ENCODE measurements around the gene RXRB.

Gene RXRB

GRCh38 chr6:33248932-33249731 is 48.7 kb upstream of the RXRB start (continued):
- TF ChIP-seq KLF8 (tag by site-specific recombination; IDR thresholded peaks at IDR 0.05): peak; percentile 36; the same call in 1 of the 2 replicates
- peak; percentile 80 for TF ChIP-seq ZFHX2 (tag by site-specific recombination; conservative IDR thresholded peaks at IDR 0.05)
- TF ChIP-seq ZNF621 (tag by site-specific recombination; IDR thresholded peaks at IDR 0.05): no peak
- no peak for TF ChIP-seq ZNF121 (tag by site-specific recombination; IDR thresholded peaks at IDR 0.05)
- peak; percentile 39 for TF ChIP-seq ZXDB (tag by site-specific recombination; IDR thresholded peaks at IDR 0.05)
- TF ChIP-seq PATZ1 (tag by site-specific recombination; IDR thresholded peaks at IDR 0.05): peak; percentile 53; the same call in 1 of the 2 replicates
- no peak for TF ChIP-seq ZNF777 (tag by site-specific recombination; IDR thresholded peaks at IDR 0.05; ENCODE audit: borderline replicate concordance)
- TF ChIP-seq MEIS1 (CRISPR knock-in tag; IDR thresholded peaks at IDR 0.05; ENCODE audit: borderline replicate concordance): no peak
- TF ChIP-seq ZFP3 (tag by site-specific recombination; IDR thresholded peaks at IDR 0.05; ENCODE audit: low read depth): no peak
- no peak for TF ChIP-seq ZBTB48 (tag by site-specific recombination; IDR thresholded peaks at IDR 0.05)
- no peak for TF ChIP-seq KLF7 (tag by site-specific recombination; IDR thresholded peaks at IDR 0.05; ENCODE audit: borderline replicate concordance)
- TF ChIP-seq ZNF341 (tag by site-specific recombination; IDR thresholded peaks at IDR 0.05; ENCODE audit: low read depth): peak; percentile 90
- TF ChIP-seq CTCF (tag by site-specific recombination; IDR thresholded peaks at IDR 0.05): 0 out of 2 replicates have a peak, but pooled peaks have one; percentile 35
- TF ChIP-seq ZBTB26 (tag by site-specific recombination; optimal IDR thresholded peaks at IDR 0.05): peak; percentile 59
- TF ChIP-seq ZNF157 (tag by site-specific recombination; IDR thresholded peaks at IDR 0.05): no peak
- no peak for TF ChIP-seq ZFP37 (tag by site-specific recombination; IDR thresholded peaks at IDR 0.05)
- TF ChIP-seq ATF2 (tag by site-specific recombination; IDR thresholded peaks at IDR 0.05; ENCODE audit: low read depth): no peak
- TF ChIP-seq ZNF19 (tag by site-specific recombination; IDR thresholded peaks at IDR 0.05; ENCODE audit: low read depth): no peak
- no peak for TF ChIP-seq YY1 (tag by site-specific recombination; IDR thresholded peaks at IDR 0.05)
- TF ChIP-seq ZNF837 (tag by site-specific recombination; IDR thresholded peaks at IDR 0.05): peak; percentile 87; the same call in 1 of the 2 replicates
- TF ChIP-seq SCRT2 (tag by site-specific recombination; IDR thresholded peaks at IDR 0.05): no peak
- TF ChIP-seq REST (tag by site-specific recombination; IDR thresholded peaks at IDR 0.05): no peak
- TF ChIP-seq ZNF248 (tag by site-specific recombination; IDR thresholded peaks at IDR 0.05): no peak
- TF ChIP-seq PBX3 (CRISPR knock-in tag; IDR thresholded peaks at IDR 0.05): peak; percentile 80
- no peak for TF ChIP-seq ZNF473 (tag by site-specific recombination; IDR thresholded peaks at IDR 0.05)
- TF ChIP-seq ZBTB17 (tag by site-specific recombination; IDR thresholded peaks at IDR 0.05): peak; percentile 98
- no peak for TF ChIP-seq ZNF202 (tag by site-specific recombination; IDR thresholded peaks at IDR 0.05; ENCODE audit: borderline replicate concordance)
- no peak for TF ChIP-seq ZNF266 (tag by site-specific recombination; IDR thresholded peaks at IDR 0.05; ENCODE audit: low read depth)
- TF ChIP-seq ZNF549 (tag by site-specific recombination; IDR thresholded peaks at IDR 0.05): no peak
